SH-SY5Y (cell line): ENCODE results near the gene TRIM14.

Source experiments
- GATA2 ChIP-seq: IDR thresholded peaks from 2 replicates; pipeline ENCODE4 v1.6.1; 2011; ENCODE audit warnings: mild to moderate bottlenecking, low read depth, low read length
- GATA3 ChIP-seq: IDR thresholded peaks from 2 replicates; pipeline ENCODE4 v1.6.1; 2011; ENCODE audit warnings: low read depth, mild to moderate bottlenecking, low read length, moderate library complexity

TRIM14 gene

GRCh38 chr9:98037357-98037756, 81.7 kb downstream of the TRIM14 start:
- TF ChIP-seq GATA2 = no peak
- no peak for TF ChIP-seq GATA3

- TF ChIP-seq GATA3 = no peak
- no peak for TF ChIP-seq GATA2
These were observed 84.2 kb downstream of the TRIM14 start for GRCh38 chr9:98034593-98035546.

GRCh38 chr9:98031935-98032334, 87.1 kb downstream of the TRIM14 start:
- TF ChIP-seq GATA3 = no peak
- no peak for TF ChIP-seq GATA2

GRCh38 chr9:98031169-98031568, 87.9 kb downstream of the TRIM14 start:
- TF ChIP-seq GATA3 = no peak
- TF ChIP-seq GATA2 = no peak

GRCh38 chr9:98024702-98025101, 94.3 kb downstream of the TRIM14 start:
- TF ChIP-seq GATA2 (no peak), GATA3 (no peak)

GRCh38 chr9:98022447-98022846, 96.6 kb downstream of the TRIM14 start:
- TF ChIP-seq GATA2 (no peak), GATA3 (no peak)

GRCh38 chr9:98021306-98022040, 97.5 kb downstream of the TRIM14 start:
- TF ChIP-seq GATA3 = no peak
- TF ChIP-seq GATA2 = no peak

- no peak for TF ChIP-seq GATA2
- no peak for TF ChIP-seq GATA3
These were observed 98.4 kb downstream of the TRIM14 start for GRCh38 chr9:98020476-98021145.
